Activated T-cell treated with anti-CD3 and anti-CD28 coated beads, Interleukin-2, amount 50 U/mL, for 24 hours (primary cell): ENCODE measurements around the gene CYP21A2.
A peak's percentile ranks its signal among the peaks of the same experiment; 100 is the strongest.
"Not testable (repeated sequence)": the region's sequence is repeated elsewhere in the genome, so short reads cannot be mapped to it uniquely, and the experiment has no call there.

Experiments
- DNase-seq: peaks from one replicate; pipeline ENCODE4 v3.0.0-alpha.2; 2020
- H3K27ac Mint-ChIP-seq: 2 replicates; pipeline ENCODE4 v1.8.0; 2020; ENCODE audit warnings: mild to moderate bottlenecking, mixed read lengths
- H3K27me3 Mint-ChIP-seq: 2 replicates; pipeline ENCODE4 v1.8.0; 2020; ENCODE audit warnings: mixed read lengths
- H3K36me3 Mint-ChIP-seq: 2 replicates; pipeline ENCODE4 v1.8.0; 2020; ENCODE audit warnings: low read depth, mixed read lengths
- H3K4me1 Mint-ChIP-seq: 2 replicates; pipeline ENCODE4 v1.8.0; 2020; ENCODE audit warnings: low read depth, mixed read lengths
- H3K4me3 Mint-ChIP-seq: 2 replicates; pipeline ENCODE4 v1.8.0; 2020; ENCODE audit warnings: mild to moderate bottlenecking, moderate library complexity, mixed read lengths
- H3K9me3 Mint-ChIP-seq: 2 replicates; pipeline ENCODE4 v1.8.0; 2020; ENCODE audit warnings: mixed read lengths

Gene CYP21A2

DNA sequence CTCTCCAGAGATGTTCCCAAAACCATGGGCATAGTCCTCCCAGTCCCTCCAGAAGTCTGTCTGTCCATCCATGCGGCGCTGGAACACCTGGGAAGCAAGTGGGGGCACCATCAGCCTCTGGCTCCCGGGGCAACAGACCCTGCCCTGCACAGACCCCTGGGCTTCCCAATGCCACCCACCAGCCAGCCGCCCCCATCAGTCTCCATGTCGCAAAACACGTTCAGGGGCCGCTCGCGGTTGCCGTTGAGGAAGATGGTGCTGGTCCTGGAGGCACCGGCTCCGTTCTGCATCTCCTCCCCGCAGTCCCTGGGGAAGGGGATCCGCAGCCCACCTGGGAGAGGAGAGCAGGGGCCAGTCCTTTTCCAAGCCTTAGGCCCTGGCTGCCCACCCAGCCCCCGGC lies 4.1 kb downstream of the CYP21A2 start:
- not testable (repeated sequence) for H3K4me3 Mint-ChIP-seq, H3K27me3 Mint-ChIP-seq, DNase-seq, H3K4me1 Mint-ChIP-seq, H3K27ac Mint-ChIP-seq, H3K9me3 Mint-ChIP-seq, H3K36me3 Mint-ChIP-seq

DNA sequence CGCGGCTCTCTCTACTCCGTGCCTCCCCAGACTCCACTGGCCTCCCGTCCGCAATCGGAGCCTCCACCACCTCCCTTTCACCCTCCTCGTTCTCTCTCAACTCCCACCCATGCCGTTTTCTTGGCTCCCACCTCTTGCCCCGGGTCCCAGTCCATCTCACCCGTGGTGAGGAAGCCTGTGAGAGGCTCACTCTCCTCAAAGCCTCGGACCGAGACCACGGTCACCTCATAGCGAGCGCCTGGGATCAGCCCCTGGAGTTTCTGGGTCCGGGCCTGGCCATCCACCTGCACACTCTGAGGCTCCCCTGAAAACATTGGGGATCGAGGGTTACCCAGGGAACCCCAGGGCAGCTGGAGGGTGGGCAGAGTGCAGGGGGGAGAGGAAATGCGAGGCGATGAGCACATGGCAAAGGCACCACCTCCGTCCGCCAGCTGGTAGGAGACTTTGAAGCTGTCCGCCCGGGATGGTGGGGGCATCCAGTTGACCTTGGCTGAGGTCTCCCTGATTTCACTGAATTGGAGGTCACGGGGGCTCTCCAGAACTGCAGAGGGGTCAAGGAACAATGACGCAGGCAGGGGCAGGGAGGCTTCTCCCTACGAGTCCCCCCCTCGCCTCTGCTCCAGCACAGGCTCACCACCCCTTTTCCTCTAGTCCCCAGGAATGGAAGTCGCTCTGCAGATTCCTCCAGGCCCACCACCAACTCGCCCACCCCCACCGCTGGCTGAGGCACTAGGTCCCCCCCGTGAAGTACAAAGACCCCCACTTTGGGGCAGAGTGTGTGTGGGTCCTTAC lies 5.6 kb downstream of the CYP21A2 start:
- H3K9me3 Mint-ChIP-seq, H3K4me1 Mint-ChIP-seq, H3K4me3 Mint-ChIP-seq, H3K36me3 Mint-ChIP-seq, H3K27ac Mint-ChIP-seq, H3K27me3 Mint-ChIP-seq, DNase-seq: not testable (repeated sequence)

DNA sequence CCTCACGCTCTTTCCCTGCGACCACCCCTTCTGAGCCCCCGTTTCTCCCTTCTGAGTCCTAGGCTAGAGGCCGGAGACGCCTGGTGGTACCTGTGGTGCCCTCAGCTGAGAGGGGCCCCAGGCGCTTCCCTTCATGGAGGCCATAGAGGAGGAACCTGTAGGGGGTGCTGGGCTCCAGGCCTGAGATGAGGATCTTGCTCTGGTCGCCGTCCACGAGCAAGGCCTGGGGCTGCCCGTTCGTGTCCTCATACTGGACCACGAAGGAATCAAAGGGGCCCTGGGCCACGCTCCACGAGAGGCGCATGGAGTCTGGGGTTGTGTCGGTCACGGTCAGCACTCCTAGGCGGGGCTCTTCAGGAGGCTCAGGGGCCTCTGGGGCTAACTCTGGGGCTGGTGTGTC lies 6.7 kb downstream of the CYP21A2 start:
- H3K36me3 Mint-ChIP-seq, DNase-seq, H3K9me3 Mint-ChIP-seq, H3K27me3 Mint-ChIP-seq, H3K4me1 Mint-ChIP-seq, H3K27ac Mint-ChIP-seq, H3K4me3 Mint-ChIP-seq: not testable (repeated sequence)

DNA sequence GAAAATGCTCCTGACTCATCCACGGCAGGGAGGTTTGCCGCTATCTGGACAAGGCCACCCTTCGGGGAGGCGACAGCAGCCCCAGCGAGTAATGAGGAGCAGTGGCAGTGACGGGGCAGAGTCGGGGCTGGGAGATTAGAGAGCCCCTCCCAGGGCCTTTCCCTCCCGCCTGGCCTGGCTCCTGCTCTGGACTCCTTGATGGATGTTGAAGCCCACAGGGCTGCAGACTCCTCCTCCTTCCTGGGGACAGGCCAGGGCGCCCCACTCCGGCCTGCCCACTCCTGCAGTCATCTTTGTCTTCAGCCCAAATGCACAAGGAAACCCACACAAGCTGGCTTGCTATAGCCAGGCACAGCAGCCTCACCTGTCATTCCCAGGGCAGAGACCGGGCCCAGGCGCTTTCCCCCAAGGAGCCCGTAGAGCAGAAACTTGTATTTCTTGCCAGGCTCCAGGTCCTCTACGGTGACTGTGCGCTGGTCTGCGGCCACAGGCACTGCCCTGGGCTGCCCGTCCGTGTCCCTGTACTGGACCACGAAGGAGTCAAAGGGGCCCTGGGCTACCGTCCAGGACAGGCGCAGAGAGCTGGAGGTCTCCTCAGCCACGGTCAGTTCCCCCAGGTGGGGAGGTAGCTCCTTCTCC lies 7.7 kb downstream of the CYP21A2 start:
- DNase-seq: no peak
- H3K36me3 Mint-ChIP-seq: no peaks in the 10 kb centered on the region
- H3K9me3 Mint-ChIP-seq: no peaks in the 10 kb centered on the region
- no peaks in the 10 kb centered on the region for H3K27me3 Mint-ChIP-seq
- no peak overlapping the region for H3K4me3 Mint-ChIP-seq
- no peak overlapping the region for H3K27ac Mint-ChIP-seq
- H3K4me1 Mint-ChIP-seq: peaks cover 6% of the 10 kb centered on the region

DNA sequence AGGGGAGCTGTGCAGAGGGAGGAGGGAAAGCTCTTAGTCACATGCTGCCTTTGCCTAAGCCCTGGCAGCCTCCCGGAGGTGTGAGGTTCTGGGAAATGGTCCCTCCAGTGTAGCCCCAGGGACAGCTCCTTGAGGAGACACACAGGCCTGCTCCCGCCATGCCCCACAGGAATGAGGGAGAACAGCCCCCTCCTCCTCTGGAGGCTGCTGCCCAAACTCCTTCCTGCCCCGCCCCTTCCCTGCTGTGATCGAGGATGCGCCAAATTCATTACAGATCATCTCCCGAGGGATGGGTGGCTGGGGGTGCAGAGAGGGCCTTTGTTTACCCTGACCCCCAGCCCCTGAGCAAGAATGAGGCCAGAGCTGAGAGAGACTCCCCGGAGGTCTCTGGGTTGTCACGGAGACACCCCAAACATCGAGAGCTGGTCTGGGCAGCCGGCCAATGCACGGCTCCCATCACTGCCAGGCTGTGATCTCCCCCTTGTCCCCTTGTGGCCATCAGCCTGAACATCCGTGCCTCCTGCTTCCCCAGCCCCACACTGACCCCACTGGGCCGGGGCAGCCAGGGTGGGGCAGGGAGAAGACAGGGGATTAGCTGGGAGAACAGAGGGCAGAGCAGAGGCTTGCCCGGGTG lies 8.4 kb downstream of the CYP21A2 start:
- Mint-ChIP-seq H3K9me3 (no peaks in the 10 kb centered on the region), H3K36me3 (no peaks in the 10 kb centered on the region), H3K4me3 (no peak overlapping the region), H3K27me3 (no peaks in the 10 kb centered on the region), H3K4me1 (peaks cover 6% of the 10 kb centered on the region), H3K27ac (no peak overlapping the region)
- no peak for DNase-seq

DNA sequence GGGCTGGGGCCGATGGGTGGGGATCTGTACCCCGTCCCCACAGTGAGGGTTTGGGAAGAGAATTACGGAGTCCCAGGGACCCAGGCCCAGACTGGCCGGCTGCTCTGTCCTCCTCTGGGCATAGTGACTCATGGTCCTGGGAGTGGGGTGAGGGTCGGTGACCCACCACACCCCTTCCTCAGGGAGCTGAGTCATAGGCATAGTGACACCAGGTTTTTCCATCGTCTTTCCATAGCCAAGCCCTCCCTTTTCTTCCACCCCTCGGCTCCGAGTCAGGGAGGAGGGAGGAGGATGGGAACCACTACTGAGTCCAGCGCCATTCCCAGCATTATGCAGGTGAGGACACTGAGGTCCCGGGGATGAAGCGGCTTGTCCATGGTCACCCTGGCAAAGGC lies 8.9 kb downstream of the CYP21A2 start:
- no peak overlapping the region for H3K4me3 Mint-ChIP-seq

DNA sequence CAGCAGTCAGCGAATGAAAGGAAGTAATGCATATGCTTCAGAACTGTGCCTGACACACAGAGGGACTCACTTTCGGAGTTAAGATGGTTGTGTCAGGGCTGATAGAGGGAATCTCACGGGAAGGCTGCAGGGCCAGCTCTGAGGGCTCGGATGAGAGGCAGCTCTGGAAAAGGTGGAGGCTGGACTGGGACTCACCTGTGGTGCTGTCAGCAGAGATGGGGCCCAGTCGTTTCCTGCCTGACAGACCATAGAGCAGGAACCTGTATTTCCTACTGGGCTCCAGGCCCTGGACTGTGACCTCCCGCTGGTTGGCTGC lies 9.3 kb downstream of the CYP21A2 start:
- H3K9me3 Mint-ChIP-seq: no peaks in the 10 kb centered on the region
- no peak overlapping the region for H3K4me3 Mint-ChIP-seq
- DNase-seq: no peak
- no peaks in the 10 kb centered on the region for H3K27me3 Mint-ChIP-seq
- peaks cover 6% of the 10 kb centered on the region for H3K4me1 Mint-ChIP-seq
- no peak overlapping the region for H3K27ac Mint-ChIP-seq
- no peaks in the 10 kb centered on the region for H3K36me3 Mint-ChIP-seq

More for the DNA sequence above, 8.9 kb downstream of the CYP21A2 start:
- DNase-seq: no peak
- Mint-ChIP-seq H3K36me3 (no peaks in the 10 kb centered on the region), H3K27me3 (no peaks in the 10 kb centered on the region), H3K4me1 (peaks cover 6% of the 10 kb centered on the region), H3K27ac (no peak overlapping the region), H3K9me3 (no peaks in the 10 kb centered on the region)

DNA sequence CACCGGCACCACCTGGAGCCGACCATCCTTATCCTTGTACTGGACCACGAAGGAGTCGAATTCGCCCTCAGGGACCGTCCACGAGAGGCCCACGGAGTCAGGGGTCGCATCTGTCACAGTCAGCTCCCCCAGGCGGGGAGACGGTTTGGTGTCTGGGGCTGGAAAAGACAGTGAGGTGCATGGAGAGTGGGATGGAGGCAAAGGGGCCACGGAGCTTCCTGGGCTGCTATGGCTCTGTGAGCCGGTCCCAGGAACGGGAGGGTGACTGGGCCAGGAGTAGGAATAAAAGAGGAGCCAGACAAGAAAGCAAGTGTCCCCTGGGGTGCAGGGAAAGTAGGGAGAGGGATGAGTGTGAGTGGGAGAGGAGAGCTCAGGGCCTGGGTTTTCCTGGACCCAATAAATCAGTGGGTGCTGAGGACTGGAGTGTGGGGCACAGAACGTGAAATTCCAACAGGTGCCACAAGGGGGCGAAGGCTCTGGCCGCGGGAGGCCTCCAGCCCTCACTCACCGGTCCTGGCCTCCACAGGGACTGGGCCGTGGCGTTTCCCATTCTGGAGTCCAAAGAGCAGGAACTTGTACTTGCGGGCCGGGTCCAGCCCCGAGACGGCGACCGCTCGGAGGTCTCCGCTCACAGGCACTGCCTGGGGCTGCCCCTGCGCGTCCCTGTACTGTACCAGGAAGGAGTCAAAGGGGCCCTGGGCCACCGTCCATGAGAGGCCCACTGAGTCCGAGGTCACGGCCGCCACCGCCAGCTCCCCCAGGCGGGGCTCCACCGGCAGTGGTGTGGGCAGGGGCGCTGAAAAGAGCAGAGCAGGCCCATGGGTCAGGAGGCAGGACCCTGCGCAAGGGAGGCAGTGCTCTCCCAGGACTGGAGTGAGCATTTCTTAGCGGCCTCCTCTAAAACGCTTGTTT lies 9.9 kb downstream of the CYP21A2 start:
- no peaks in the 10 kb centered on the region for H3K27me3 Mint-ChIP-seq
- no peaks in the 10 kb centered on the region for H3K36me3 Mint-ChIP-seq
- H3K4me1 Mint-ChIP-seq: peaks cover 6% of the 10 kb centered on the region
- peak; percentile 83 for DNase-seq
- no peak overlapping the region for H3K4me3 Mint-ChIP-seq
- H3K27ac Mint-ChIP-seq: no peak overlapping the region
- H3K9me3 Mint-ChIP-seq: no peaks in the 10 kb centered on the region

DNA sequence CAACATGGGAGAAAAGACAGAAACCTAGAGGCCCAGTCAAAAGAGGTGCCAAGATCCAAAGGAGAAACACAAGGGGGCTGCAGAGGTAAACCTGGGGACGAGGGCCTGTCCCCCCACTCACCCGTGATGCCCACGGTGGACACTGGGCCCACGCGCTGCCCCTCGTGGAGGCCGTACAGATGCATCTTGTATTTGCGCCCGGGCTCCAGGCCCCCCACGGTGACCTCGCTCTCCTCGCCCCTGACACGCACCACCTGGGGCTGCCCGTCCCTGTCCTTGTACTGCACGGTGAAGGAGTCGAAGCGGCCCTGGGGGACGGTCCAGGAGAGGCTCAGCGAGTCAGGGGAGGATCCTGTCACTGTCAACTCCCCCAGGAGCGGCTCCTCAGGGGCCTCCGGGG lies 10.9 kb downstream of the CYP21A2 start:
- not testable (repeated sequence) for H3K9me3 Mint-ChIP-seq, DNase-seq, H3K27me3 Mint-ChIP-seq, H3K4me1 Mint-ChIP-seq, H3K36me3 Mint-ChIP-seq, H3K4me3 Mint-ChIP-seq, H3K27ac Mint-ChIP-seq

DNA sequence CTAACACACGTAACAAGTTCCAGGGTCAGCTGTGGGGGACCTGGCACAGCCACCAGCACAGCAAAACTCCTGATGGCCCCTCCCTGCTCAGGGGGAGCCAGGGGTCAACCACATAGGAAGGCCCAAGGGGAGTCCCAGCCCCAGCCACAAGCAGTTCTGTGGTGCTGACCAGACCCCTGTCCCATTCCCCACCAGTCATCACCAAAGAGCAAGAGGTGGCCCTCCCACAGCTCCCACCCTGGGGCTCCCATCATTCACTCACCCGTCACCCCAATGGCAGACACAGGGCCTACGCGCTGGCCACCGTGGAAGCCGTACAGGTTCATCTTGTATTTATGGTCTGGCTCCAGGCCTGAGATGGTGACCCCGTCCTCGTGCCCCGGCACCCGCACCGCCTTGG lies 11.5 kb downstream of the CYP21A2 start:
- H3K9me3 Mint-ChIP-seq, H3K36me3 Mint-ChIP-seq, H3K4me1 Mint-ChIP-seq, H3K4me3 Mint-ChIP-seq, H3K27ac Mint-ChIP-seq, H3K27me3 Mint-ChIP-seq, DNase-seq: not testable (repeated sequence)

DNA sequence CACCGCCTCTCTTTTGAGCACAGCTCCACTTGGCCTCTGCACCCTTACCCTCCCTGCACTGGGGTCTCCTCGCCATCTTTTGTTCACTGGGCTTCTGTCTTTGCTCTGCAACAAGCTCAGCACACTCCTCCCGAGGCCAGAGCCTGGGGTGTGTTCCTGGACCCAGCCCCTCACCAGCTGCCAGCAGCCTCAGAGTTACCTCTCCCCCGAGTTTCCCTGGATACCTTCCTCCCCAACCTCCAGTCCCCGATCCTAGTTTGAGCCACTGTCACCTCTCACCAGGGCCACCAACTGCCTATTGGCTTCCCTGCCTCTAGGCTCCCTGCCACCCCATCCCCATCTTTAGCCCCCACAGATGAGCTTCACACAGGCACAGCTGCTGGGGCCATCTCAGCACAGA lies 12.3 kb downstream of the CYP21A2 start:
- no peak overlapping the region for H3K4me3 Mint-ChIP-seq

DNA sequence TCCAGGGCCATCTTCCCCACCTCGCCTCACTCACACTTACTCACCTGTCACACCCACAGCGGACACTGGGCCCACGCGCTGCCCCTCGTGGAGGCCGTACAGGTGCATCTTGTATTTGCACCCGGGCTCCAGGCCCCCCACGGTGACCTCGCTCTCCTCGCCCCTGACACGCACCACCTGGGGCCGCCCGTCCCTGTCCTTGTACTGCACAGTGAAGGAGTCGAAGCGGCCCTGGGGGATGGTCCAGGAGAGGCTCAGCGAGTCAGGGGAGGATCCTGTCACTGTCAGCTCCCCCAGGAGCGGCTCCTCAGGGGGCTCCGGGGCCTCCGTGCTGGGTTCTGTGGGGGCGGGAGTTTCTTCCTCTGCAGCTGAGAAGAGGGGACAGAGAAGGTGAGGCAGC lies 14.4 kb downstream of the CYP21A2 start:
- H3K9me3 Mint-ChIP-seq, H3K27ac Mint-ChIP-seq, H3K27me3 Mint-ChIP-seq, DNase-seq, H3K4me3 Mint-ChIP-seq, H3K36me3 Mint-ChIP-seq, H3K4me1 Mint-ChIP-seq: not testable (repeated sequence)

More for the DNA sequence above, 12.3 kb downstream of the CYP21A2 start:
- Mint-ChIP-seq H3K27me3 (no peaks in the 10 kb centered on the region), H3K4me1 (peaks cover 6% of the 10 kb centered on the region), H3K27ac (no peak overlapping the region), H3K9me3 (no peaks in the 10 kb centered on the region), H3K36me3 (no peaks in the 10 kb centered on the region)
- DNase-seq: no peak

DNA sequence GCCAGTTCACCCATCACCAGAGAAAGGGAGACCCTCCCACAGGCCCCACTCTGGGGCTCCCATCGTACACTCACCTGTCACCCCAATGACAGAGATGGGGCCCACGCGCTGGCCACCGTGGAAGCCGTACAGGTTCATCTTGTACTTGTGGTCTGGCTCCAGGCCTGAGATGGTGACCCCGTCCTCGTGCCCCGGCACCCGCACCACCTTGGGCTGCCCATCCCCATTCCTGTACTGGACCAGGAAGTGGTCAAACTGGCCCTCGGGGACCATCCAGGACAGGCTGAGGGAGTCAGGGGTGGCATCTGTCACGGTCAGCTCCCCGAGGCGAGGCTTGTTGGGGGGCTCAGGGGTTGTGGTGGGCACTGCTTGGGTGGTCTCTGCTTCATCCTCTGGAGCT lies 15.1 kb downstream of the CYP21A2 start:
- not testable (repeated sequence) for H3K4me3 Mint-ChIP-seq, H3K36me3 Mint-ChIP-seq, H3K27me3 Mint-ChIP-seq, H3K27ac Mint-ChIP-seq, H3K4me1 Mint-ChIP-seq, H3K9me3 Mint-ChIP-seq, DNase-seq

DNA sequence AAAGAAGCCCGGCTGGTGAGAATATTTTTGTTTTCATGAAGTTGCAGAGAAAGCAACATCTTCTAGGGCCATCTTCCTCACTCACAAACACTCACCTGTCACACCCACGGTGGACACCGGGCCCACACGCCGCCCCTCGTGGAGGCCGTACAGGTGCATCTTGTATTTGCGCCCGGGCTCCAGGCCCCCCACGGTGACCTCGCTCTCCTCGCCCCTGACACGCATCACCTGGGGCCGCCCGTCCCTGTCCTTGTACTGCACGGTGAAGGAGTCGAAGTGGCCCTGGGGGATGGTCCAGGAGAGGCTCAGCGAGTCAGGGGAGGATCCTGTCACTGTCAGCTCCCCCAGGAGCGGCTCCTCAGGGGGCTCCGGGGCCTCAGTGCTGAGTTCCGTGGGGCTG lies 17.5 kb downstream of the CYP21A2 start:
- not testable (repeated sequence) for DNase-seq, H3K4me3 Mint-ChIP-seq, H3K4me1 Mint-ChIP-seq, H3K27me3 Mint-ChIP-seq, H3K27ac Mint-ChIP-seq, H3K36me3 Mint-ChIP-seq, H3K9me3 Mint-ChIP-seq

DNA sequence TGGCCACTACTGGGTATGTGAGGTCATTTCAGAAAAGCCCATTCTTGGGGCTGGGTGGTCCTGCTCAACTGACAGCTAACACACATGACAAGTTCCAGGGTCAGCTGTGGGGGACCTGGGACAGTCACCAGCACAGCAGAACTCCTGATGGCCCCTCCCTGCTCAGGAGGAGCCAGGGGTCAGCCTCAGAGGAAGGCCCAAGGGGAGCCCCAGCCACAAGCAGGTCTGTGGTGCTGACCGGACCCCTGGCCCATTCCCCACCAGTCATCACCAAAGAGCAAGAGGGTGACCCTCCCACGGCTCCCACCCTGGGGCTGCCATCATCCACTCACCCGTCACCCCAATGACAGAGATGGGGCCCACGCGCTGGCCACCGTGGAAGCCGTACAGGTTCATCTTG lies 18.0 kb downstream of the CYP21A2 start:
- no peaks in the 10 kb centered on the region for H3K27me3 Mint-ChIP-seq
- no peaks in the 10 kb centered on the region for H3K4me1 Mint-ChIP-seq
- H3K4me3 Mint-ChIP-seq: no peak overlapping the region
- no peak overlapping the region for H3K27ac Mint-ChIP-seq
- no peaks in the 10 kb centered on the region for H3K36me3 Mint-ChIP-seq
- no peaks in the 10 kb centered on the region for H3K9me3 Mint-ChIP-seq
- no peak for DNase-seq
